MM.1S (cell line): ENCODE data around the gene GAA.

Experiments used
- DNase-seq: peaks from one replicate; pipeline ENCODE4 v3.0.0-alpha.2; 2015
- H2AFZ ChIP-seq: fragments of 300-600 bp; sonication (generic); 2 replicates; pipeline ENCODE4 v1.6.0; 2016; ENCODE audit warnings: antibody characterized with exemption, low read length
- H3F3A ChIP-seq: fragments of 300-600 bp; sonication (generic); 2 replicates; pipeline ENCODE4 v1.6.1; 2016; ENCODE audit warnings: mild to moderate bottlenecking, antibody characterized with exemption, low read length, moderate library complexity, mixed read lengths; ENCODE audit not compliant: insufficient read depth
- H3K27ac ChIP-seq: fragments of 300-600 bp; sonication (generic); 2 replicates; pipeline ENCODE4 v1.5.1; 2016; ENCODE audit warnings: mild to moderate bottlenecking, low read length
- H3K27me3 ChIP-seq: fragments of 300-600 bp; sonication (generic); replicated peaks from 2 replicates; pipeline ENCODE4 v1.6.0; 2016; ENCODE audit warnings: low read length; ENCODE audit not compliant: insufficient read depth
- H3K36me3 ChIP-seq: fragments of 300-600 bp; sonication (generic); replicated peaks from 2 replicates; pipeline ENCODE4 v1.6.1; 2016; ENCODE audit warnings: mild to moderate bottlenecking, low read length, mixed read lengths; ENCODE audit not compliant: insufficient read depth
- H3K4me1 ChIP-seq: fragments of 300-600 bp; sonication (generic); 2 replicates; pipeline ENCODE4 v1.6.1; 2016; ENCODE audit warnings: low read length, mixed read lengths
- H3K4me2 ChIP-seq: fragments of 300-600 bp; sonication (generic); 2 replicates; pipeline ENCODE4 v1.6.0; 2016; ENCODE audit warnings: low read depth, low read length
- H3K4me3 ChIP-seq: fragments of 300-600 bp; sonication (generic); 2 replicates; pipeline ENCODE4 v1.5.1; 2016; ENCODE audit warnings: low read length, mixed read lengths
- H3K79me2 ChIP-seq: fragments of 300-600 bp; sonication (generic); 2 replicates; pipeline ENCODE4 v1.6.1; 2016; ENCODE audit warnings: mixed run types, low read length, mixed read lengths
- H3K9ac ChIP-seq: fragments of 300-600 bp; sonication (generic); 2 replicates; pipeline ENCODE4 v1.6.1; 2016; ENCODE audit warnings: low read length, mixed read lengths
- H3K9me2 ChIP-seq: fragments of 300-600 bp; sonication (generic); replicated peaks from 2 replicates; pipeline ENCODE4 v1.6.1; 2016; ENCODE audit warnings: mild to moderate bottlenecking, low read length, mixed read lengths; ENCODE audit not compliant: insufficient read depth
- H3K9me3 ChIP-seq: fragments of 300-600 bp; sonication (generic); replicated peaks from 2 replicates; pipeline ENCODE4 v1.6.1; 2016; ENCODE audit warnings: mild to moderate bottlenecking, low read length, mixed read lengths; ENCODE audit not compliant: insufficient read depth
- H4K20me1 ChIP-seq: fragments of 300-600 bp; sonication (generic); 2 replicates; pipeline ENCODE4 v1.6.1; 2016; ENCODE audit warnings: mild to moderate bottlenecking, low read length, moderate library complexity, mixed read lengths; ENCODE audit not compliant: insufficient read depth
- EZH2 ChIP-seq: fragments of 300-600 bp; sonication (generic); optimal IDR thresholded peaks from 2 replicates; pipeline ENCODE3; 2017; ENCODE audit warnings: low read depth, mild to moderate bottlenecking, antibody characterized with exemption, low read length, mixed read lengths
- EZH2phosphoT487 ChIP-seq: fragments of 300-600 bp; sonication (generic); IDR thresholded peaks from 2 replicates; pipeline ENCODE4 v1.6.1; 2018; ENCODE audit warnings: antibody characterized with exemption, low read length
- TF ChIP-seq, protein P1 (sequence below): fragments of 300-600 bp; sonication (generic); IDR thresholded peaks from 2 replicates; pipeline ENCODE4 v1.5.1; 2016; ENCODE audit warnings: antibody characterized with exemption, low read length, mixed read lengths

GAA gene

GRCh38 chr17:80112471-80113032 is 11.2 kb downstream of the GAA start:
- H3K27me3 ChIP-seq = peaks cover 98% of the 10 kb centered on the region
- no peak for DNase-seq
- no peak overlapping the region for H3K9ac ChIP-seq
- H3K9me3 ChIP-seq = no peaks in the 10 kb centered on the region
- H4K20me1 ChIP-seq = no peaks in the 10 kb centered on the region
- H3F3A ChIP-seq = no peaks in the 10 kb centered on the region
- no peaks in the 10 kb centered on the region for H3K79me2 ChIP-seq
- H3K9me2 ChIP-seq = no peaks in the 10 kb centered on the region
- TF ChIP-seq EZH2phosphoT487 (no peak), EZH2 (no peak)
- TF ChIP-seq, protein P1, sequence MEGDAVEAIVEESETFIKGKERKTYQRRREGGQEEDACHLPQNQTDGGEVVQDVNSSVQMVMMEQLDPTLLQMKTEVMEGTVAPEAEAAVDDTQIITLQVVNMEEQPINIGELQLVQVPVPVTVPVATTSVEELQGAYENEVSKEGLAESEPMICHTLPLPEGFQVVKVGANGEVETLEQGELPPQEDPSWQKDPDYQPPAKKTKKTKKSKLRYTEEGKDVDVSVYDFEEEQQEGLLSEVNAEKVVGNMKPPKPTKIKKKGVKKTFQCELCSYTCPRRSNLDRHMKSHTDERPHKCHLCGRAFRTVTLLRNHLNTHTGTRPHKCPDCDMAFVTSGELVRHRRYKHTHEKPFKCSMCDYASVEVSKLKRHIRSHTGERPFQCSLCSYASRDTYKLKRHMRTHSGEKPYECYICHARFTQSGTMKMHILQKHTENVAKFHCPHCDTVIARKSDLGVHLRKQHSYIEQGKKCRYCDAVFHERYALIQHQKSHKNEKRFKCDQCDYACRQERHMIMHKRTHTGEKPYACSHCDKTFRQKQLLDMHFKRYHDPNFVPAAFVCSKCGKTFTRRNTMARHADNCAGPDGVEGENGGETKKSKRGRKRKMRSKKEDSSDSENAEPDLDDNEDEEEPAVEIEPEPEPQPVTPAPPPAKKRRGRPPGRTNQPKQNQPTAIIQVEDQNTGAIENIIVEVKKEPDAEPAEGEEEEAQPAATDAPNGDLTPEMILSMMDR = no peak
- no peaks in the 10 kb centered on the region for H3K4me1 ChIP-seq
- H3K27ac ChIP-seq = no peak overlapping the region
- H2AFZ ChIP-seq = no peak overlapping the region
- H3K36me3 ChIP-seq = no peaks in the 10 kb centered on the region
- no peak overlapping the region for H3K4me2 ChIP-seq
- no peak overlapping the region for H3K4me3 ChIP-seq

- H3K36me3 ChIP-seq = no peaks in the 10 kb centered on the region
- no peak overlapping the region for H3K27ac ChIP-seq
- peaks cover 100% of the 10 kb centered on the region for H3K27me3 ChIP-seq
- H3K9me3 ChIP-seq = no peaks in the 10 kb centered on the region
- H3K4me3 ChIP-seq = no peak overlapping the region
- no peak overlapping the region for H2AFZ ChIP-seq
- no peak overlapping the region for H3K9ac ChIP-seq
- H3K4me2 ChIP-seq = no peak overlapping the region
- no peaks in the 10 kb centered on the region for H3F3A ChIP-seq
- no peak for DNase-seq
- H3K79me2 ChIP-seq = no peaks in the 10 kb centered on the region
- TF ChIP-seq EZH2 (no peak), EZH2phosphoT487 (no peak)
- TF ChIP-seq, protein P1 = no peak
- H3K4me1 ChIP-seq = no peaks in the 10 kb centered on the region
- H3K9me2 ChIP-seq = no peaks in the 10 kb centered on the region
- H4K20me1 ChIP-seq = no peaks in the 10 kb centered on the region
Measured at GRCh38 chr17:80113033-80113484, 11.7 kb downstream of the GAA start.

DNA sequence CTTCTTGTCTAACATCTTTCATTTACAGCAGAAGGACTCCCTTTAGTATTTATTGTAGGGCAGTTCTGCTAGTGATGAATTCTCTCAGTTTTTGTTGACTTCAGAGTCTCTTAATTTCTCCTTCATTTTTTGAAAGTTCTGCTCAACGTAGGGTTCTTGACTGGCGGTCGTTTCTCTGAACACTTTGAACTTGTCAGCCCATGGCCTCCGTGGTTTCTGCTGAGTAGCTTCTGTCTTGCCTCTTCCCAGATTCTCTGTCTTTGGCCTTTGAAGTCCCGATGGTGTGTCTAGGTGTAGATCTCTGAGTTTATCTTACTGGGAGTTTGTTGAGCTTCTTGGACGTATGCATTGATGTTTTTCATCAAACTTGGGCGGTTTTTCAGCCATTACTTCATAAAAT is 13.4 kb downstream of the GAA start:
- Histone ChIP-seq H3F3A (no peaks in the 10 kb centered on the region), H3K79me2 (no peaks in the 10 kb centered on the region), H3K4me2 (no peak overlapping the region), H3K4me1 (no peaks in the 10 kb centered on the region), H3K9me3 (no peaks in the 10 kb centered on the region), H3K36me3 (no peaks in the 10 kb centered on the region), H3K9ac (no peak overlapping the region), H2AFZ (no peak overlapping the region), H3K9me2 (no peaks in the 10 kb centered on the region), H3K27ac (no peak overlapping the region), H3K27me3 (peaks cover 100% of the 10 kb centered on the region), H4K20me1 (no peaks in the 10 kb centered on the region), H3K4me3 (no peak overlapping the region)
- no peak for TF ChIP-seq EZH2
- DNase-seq = no peak

GRCh38 chr17:80115159-80115558 is 13.8 kb downstream of the GAA start:
- Histone ChIP-seq H3K4me2 (no peak overlapping the region), H3K27ac (no peak overlapping the region), H3K4me3 (no peak overlapping the region), H3K79me2 (no peaks in the 10 kb centered on the region), H3K36me3 (no peaks in the 10 kb centered on the region), H3K9me3 (no peaks in the 10 kb centered on the region), H3K9ac (no peak overlapping the region), H2AFZ (no peak overlapping the region), H3K4me1 (no peaks in the 10 kb centered on the region), H3F3A (no peaks in the 10 kb centered on the region), H4K20me1 (no peaks in the 10 kb centered on the region), H3K9me2 (no peaks in the 10 kb centered on the region), H3K27me3 (peaks cover 97% of the 10 kb centered on the region)
- TF ChIP-seq EZH2 (no peak), EZH2phosphoT487 (no peak)
- TF ChIP-seq, protein P1 = no peak
- DNase-seq = no peak
